D721Med (cell line): ENCODE data around the gene HOXA7.

Experiments used
- DNase-seq: peaks from one replicate; pipeline ENCODE4 v3.0.0; 2011; ENCODE audit warnings: low spot score; ENCODE audit not compliant: insufficient read length
- FAIRE-seq: peaks from 2 replicates; lab custom pipeline; 2011; peaks lifted over from hg19 to GRCh38; lab: Jason Lieb, UNC
- CTCF ChIP-seq: IDR thresholded peaks from 2 replicates; pipeline ENCODE4 v1.5.1; 2012; ENCODE audit warnings: mild to moderate bottlenecking, control low read depth; ENCODE audit not compliant: insufficient read depth; ENCODE audit errors: missing control alignments

Gene HOXA7

GRCh38 chr7:27152816-27153442 lies 3.5 kb downstream of the HOXA7 start:
- TF ChIP-seq CTCF: no peak
- no peak for FAIRE-seq
- no peak for DNase-seq

DNA sequence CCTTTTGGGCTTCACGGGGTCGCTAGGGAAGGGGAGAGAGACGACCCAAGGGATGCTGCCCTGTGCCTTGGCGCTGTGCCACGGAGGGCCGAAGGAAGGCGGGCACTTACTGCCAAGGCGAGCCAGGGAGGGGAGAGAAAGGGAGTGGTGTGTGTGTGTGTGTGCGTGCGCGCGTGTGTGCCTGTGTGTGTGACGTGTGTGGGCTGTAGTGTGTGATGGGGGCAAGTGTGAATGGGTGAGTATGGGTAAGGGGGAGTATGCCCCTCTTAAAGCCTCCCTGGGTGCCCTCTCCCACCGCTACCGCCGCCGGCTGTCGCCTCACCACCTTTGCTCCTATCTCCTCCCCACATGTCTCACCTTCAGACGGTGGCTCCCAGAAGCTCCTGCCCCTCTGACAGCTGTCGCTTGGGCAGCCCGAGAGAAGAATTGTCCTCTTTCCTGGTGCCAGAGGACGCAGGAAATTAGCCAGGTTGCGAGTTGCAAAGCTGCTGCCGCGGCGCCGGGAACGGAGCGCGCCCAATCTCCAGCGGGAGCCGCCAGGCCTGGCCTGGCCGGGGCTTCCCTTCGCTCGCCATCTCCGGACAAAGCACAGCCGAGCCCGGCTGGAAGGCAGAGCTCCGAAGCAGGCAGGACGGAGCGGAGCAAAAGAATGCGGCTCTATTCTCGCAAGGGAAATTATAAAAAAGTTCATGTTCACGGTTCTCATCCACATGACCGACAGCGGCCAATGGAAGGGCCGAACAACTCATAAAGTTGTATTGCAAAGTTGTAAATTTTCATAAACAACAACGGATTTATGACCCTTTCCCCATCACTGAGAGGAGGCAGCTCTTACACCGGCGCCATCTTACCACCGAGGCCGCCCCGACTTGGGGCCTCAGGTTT lies 4.3 kb downstream of the HOXA7 start, which contains the start of gene HOXA3:
Gene HOXA3, minus strand, starts transcription at position 653 of the 885 bp plus-strand sequence. CDS start 41,943 bp downstream, outside the sequence.
- no peak for TF ChIP-seq CTCF
- no peak for FAIRE-seq
- no peak for DNase-seq

DNA sequence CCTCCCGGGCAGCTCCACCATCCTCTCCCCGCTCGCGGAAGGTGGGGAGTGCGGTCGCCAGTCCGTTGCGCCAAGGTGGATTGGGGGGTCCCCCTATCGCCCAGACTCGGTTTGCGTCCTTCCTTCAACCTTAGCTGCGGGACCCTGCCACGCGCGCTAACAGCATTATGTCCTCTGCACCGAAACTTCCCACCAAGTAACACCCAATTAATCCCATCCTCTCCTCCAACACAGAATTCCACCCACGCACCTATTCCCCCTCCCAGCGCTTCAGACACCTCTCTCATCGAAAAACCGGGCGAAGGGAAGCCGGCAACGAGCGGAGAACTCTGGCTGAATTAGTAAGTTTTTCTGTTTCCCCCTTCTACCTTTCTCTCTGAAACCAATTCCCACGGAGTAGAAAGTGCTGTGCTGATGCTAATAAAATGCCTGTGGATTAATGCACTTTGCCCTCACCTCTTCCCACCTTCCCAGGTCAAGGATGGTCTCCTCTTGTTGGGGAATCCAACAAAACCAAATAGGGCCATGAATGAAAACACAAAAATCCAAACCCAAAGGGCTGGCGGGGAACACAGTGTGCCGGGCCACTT lies 5.0 kb downstream of the HOXA7 start:
- DNase-seq (no peak), FAIRE-seq (no peak)
- no peak for TF ChIP-seq CTCF

- FAIRE-seq (no peak), DNase-seq (peak; percentile 86)
- peak; percentile 73 for TF ChIP-seq CTCF
Observed at GRCh38 chr7:27150568-27151340, 5.7 kb downstream of the HOXA7 start.

GRCh38 chr7:27149842-27150567 lies 6.5 kb downstream of the HOXA7 start:
- no peak for TF ChIP-seq CTCF
- no peak for DNase-seq
- no peak for FAIRE-seq
